OCI-M2 (cell line): ENCODE data around the gene KRTAP7-1.

Experiments used
- DNase-seq: peaks from one replicate; lab custom pipeline; 2025; ENCODE audit not compliant: unreplicated experiment; lab: John Stamatoyannopoulos, UW

KRTAP7-1 gene

GRCh38 chr21:30829659-30830058 is at the start of gene KRTAP7-1:
Gene KRTAP7-1, minus strand, starts transcription at chr21:30829759. Its CDS starts 61 bp downstream, at chr21:30829698.
- DNase-seq: no peak

- no peak for DNase-seq
Measured at GRCh38 chr21:30874526-30874925, 45.0 kb upstream of the KRTAP7-1 start.

DNA sequence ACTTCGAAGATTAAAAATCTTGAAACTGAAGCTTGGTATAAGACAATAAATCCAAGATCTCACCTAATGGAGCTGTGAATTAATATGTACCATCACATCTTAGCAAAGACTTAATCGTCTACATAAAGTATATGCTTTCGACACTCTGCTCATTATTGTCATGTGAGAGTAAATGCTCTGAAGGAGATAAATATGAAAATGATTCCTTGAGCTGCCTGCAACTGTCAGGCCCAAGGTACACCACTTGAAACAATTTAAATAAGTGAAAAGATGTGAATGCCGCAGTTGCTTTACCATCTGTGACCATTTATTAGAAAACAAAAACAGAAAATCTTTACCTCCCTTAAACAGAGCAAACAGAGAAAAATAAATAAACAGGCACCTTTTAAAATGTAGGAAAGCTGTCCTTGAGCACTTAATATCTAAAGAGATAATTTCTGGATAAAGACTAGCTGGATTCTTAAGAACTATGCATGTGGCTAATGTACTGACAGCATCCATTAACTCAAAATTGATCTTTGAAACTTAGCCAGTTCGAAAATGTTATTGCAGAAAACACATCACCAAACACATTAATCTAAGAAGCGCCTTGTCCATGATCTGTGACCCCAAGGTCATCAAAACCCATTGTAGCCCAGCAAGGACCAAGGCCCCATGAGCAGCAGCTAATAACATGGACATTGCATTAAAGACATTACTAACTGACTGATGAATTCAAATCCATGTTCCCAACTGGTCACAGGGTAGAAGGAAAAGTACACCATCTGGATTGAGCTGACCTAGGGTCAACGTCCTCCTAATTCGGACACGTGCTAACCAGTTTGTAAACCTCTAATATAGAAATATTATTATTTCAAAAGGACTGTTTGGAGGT is 18.3 kb upstream of the KRTAP7-1 start:
- DNase-seq: no peak

- DNase-seq: no peak
Measured at GRCh38 chr21:30842990-30843389, 13.4 kb upstream of the KRTAP7-1 start.

DNA sequence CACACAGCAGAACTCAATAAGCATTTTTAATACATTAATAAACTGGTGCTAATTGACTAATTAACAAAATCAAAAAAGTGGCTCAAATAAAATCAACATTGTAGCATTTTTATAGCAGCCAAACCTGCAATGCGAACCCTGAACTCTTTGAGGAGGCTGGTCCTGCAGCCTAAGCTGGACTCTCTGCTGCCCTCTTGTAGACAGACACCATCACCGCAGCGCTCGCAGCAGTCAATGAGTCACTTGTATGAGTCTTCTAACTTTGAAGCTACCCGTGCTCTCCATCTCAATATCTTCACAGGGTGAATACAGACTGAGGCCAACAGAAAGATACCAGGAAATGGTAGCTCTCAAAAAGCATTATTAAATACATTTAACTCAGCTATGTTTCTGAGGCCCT is 9.7 kb upstream of the KRTAP7-1 start:
- no peak for DNase-seq

DNA sequence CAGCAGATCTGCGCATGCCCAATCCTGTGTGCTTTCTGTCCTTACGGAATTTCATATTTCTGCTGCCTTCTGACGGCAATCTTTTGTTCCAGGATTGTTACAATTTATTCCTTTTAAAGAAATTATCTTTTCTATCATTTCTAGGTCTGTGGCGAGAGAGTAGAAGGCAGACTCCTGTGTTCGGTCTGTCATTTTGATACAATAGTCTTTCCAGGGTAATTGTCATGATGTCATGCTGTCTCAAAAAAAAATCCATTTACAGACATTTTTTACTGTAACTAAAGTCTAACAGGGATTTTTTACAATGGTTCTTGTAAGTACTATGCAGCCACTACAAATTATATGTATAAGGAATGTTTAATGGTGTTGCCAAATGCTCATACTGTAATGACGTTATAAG is 9.0 kb upstream of the KRTAP7-1 start:
- DNase-seq: no peak

GRCh38 chr21:30831194-30831765 is 1.7 kb upstream of the KRTAP7-1 start:
- no peak for DNase-seq

DNA sequence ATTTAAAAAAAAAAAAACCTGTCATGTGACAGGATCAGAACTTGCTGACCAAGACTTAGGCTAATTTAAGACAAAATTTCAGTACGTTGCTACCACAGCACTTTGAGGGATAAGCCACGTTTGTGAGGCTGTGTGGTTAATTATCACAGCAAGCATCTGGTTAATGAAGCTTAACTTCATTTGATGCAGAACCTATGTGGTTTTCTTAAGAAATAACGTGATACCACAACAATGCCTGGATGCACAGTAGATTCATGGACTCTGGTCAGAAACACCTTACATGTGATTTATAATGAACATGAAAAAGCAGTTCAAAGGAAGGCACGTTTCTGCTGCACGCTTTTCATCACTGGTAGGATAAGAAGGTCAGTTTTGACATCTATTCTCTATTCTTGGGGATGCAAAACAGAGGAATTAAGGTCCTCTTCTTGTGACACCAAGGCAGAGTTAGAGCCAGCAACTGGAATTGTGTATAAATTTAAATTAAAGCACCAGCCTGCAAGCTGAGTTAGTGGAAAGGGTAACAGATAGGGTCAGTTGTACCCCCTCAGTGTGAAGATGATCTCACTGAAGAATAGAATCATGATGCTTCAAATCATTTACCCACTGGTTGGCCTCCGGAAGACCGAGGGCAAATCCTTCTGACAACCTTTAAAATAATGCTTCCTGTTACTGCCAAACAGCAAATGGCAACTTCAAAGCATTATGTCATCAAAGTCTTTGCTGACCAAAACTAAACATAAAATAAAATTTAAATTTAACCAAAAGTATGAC is 10.5 kb downstream of the KRTAP7-1 start:
- no peak for DNase-seq

DNA sequence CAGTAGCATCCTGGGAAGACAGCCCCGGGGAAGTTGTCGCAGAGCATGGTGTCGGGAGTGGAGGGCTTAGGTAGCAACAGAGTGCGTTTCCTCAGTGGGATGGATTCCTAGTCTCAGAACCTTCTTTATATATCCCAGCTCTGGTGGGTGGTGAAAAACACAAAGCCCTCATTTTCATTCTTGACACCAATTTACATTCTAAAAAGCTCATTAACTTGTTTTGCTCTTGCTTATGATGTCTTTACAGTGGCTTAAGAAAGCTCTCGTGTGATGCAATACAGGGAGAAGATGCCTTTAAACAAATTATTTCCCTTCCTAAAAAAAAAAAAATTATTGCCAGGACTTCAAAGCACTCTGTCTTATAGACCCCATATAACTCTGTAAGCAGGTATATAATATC is 16.4 kb downstream of the KRTAP7-1 start, which contains the start of gene KRTAP8-1:
Gene KRTAP8-1, minus strand, starts transcription at position 101 of the 400 bp plus-strand sequence. Its CDS starts 54 bp downstream, at position 47.
- no peak for DNase-seq

- no peak for DNase-seq
Measured at GRCh38 chr21:30800605-30801004, 29.0 kb downstream of the KRTAP7-1 start.

DNA sequence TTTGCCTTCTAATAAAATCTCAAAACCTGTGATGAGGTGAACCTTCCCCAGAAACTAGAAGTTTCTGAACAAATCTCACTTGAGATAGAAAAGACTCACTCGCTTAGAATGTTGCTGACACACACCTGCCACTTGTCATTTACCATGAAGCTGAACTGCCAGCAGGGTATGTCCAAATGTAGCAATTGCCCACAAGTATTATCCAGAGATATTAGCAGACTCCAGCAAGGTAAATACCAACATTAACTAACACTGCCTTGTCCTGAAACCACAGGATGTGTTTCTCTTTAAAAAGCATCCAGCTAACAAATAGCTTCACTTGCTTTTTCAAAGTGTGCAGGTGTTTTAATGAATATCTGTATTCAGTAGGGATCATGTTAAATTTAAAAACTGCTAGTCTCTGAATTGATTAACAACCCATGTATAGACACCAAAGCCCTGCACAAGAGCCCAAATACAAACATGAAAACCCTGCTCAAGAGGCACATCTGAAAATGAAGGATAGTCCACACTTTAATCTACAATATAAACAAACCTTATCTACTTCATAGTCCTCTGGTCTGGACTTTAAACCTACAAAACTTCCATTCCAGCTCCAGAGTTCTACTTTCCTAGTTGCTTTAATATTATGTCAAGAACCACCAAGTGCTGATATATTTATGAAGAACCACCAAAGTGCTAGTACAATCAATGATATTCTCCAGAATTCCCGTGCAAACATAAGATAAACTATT is 35.8 kb downstream of the KRTAP7-1 start:
- no peak for DNase-seq

GRCh38 chr21:30779249-30779648 is 50.3 kb downstream of the KRTAP7-1 start:
- no peak for DNase-seq
